Ishikawa (cell line): ENCODE measurements around the gene DGUOK.

Source experiments
- CEBPB ChIP-seq: IDR thresholded peaks from 2 replicates; pipeline ENCODE4 v1.6.1; 2012
- CREB1 ChIP-seq: IDR thresholded peaks from 2 replicates; pipeline ENCODE4 v1.6.1; 2012; ENCODE audit warnings: low read depth
- EGR1 ChIP-seq: IDR thresholded peaks from 2 replicates; pipeline ENCODE4 v1.6.1; 2012
- EP300 ChIP-seq: IDR thresholded peaks from 2 replicates; pipeline ENCODE4 v1.6.1; 2012; ENCODE audit warnings: borderline replicate concordance
- FOXM1 ChIP-seq: IDR thresholded peaks from 2 replicates; pipeline ENCODE4 v1.6.1; 2012; ENCODE audit warnings: low read depth, borderline replicate concordance
- NFIC ChIP-seq: IDR thresholded peaks from 2 replicates; pipeline ENCODE4 v1.6.1; 2012
- RAD21 ChIP-seq: IDR thresholded peaks from 2 replicates; pipeline ENCODE4 v1.6.1; 2012; ENCODE audit warnings: low read depth
- TAF1 ChIP-seq: IDR thresholded peaks from 2 replicates; pipeline ENCODE4 v1.6.1; 2012; ENCODE audit warnings: low read depth, mild to moderate bottlenecking
- TCF12 ChIP-seq: IDR thresholded peaks from 2 replicates; pipeline ENCODE4 v1.6.1; 2012; ENCODE audit warnings: low read depth
- TEAD4 ChIP-seq: IDR thresholded peaks from 2 replicates; pipeline ENCODE4 v1.6.1; 2012
- YY1 ChIP-seq: IDR thresholded peaks from 2 replicates; pipeline ENCODE4 v1.6.1; 2012; ENCODE audit warnings: low read depth
- ZBTB7A ChIP-seq: IDR thresholded peaks from 2 replicates; pipeline ENCODE4 v1.6.1; 2012; ENCODE audit warnings: low read depth
- TF ChIP-seq, protein P1 (sequence below): IDR thresholded peaks from 2 replicates; pipeline ENCODE4 v1.6.1; 2012
- TF ChIP-seq, protein P2 (sequence below): IDR thresholded peaks from 2 replicates; pipeline ENCODE4 v1.6.1; 2012; ENCODE audit warnings: low read depth, mild to moderate bottlenecking
- TF ChIP-seq, protein P3 (sequence below): IDR thresholded peaks from 2 replicates; pipeline ENCODE4 v1.6.1; 2012

DGUOK gene

GRCh38 chr2:74004212-74005182 is 77.8 kb downstream of the DGUOK start:
- TF ChIP-seq YY1: no peak
- no peak for TF ChIP-seq TCF12
- no peak for TF ChIP-seq ZBTB7A
- no peak for TF ChIP-seq TAF1
- no peak for TF ChIP-seq CREB1
- TF ChIP-seq, protein P1, sequence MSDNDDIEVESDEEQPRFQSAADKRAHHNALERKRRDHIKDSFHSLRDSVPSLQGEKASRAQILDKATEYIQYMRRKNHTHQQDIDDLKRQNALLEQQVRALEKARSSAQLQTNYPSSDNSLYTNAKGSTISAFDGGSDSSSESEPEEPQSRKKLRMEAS: no peak
- no peak for TF ChIP-seq FOXM1
- TF ChIP-seq TEAD4: no peak
- no peak for TF ChIP-seq NFIC
- TF ChIP-seq CEBPB: no peak
- no peak for TF ChIP-seq EGR1
- TF ChIP-seq, protein P2, sequence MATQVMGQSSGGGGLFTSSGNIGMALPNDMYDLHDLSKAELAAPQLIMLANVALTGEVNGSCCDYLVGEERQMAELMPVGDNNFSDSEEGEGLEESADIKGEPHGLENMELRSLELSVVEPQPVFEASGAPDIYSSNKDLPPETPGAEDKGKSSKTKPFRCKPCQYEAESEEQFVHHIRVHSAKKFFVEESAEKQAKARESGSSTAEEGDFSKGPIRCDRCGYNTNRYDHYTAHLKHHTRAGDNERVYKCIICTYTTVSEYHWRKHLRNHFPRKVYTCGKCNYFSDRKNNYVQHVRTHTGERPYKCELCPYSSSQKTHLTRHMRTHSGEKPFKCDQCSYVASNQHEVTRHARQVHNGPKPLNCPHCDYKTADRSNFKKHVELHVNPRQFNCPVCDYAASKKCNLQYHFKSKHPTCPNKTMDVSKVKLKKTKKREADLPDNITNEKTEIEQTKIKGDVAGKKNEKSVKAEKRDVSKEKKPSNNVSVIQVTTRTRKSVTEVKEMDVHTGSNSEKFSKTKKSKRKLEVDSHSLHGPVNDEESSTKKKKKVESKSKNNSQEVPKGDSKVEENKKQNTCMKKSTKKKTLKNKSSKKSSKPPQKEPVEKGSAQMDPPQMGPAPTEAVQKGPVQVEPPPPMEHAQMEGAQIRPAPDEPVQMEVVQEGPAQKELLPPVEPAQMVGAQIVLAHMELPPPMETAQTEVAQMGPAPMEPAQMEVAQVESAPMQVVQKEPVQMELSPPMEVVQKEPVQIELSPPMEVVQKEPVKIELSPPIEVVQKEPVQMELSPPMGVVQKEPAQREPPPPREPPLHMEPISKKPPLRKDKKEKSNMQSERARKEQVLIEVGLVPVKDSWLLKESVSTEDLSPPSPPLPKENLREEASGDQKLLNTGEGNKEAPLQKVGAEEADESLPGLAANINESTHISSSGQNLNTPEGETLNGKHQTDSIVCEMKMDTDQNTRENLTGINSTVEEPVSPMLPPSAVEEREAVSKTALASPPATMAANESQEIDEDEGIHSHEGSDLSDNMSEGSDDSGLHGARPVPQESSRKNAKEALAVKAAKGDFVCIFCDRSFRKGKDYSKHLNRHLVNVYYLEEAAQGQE: no peak

- TF ChIP-seq, protein P1: no peak
- TF ChIP-seq EGR1 (no peak), CREB1 (no peak), ZBTB7A (no peak), TAF1 (no peak), RAD21 (no peak)
Observed at GRCh38 chr2:74005786-74006185, 79.1 kb downstream of the DGUOK start.

GRCh38 chr2:74006459-74006858 is 79.8 kb downstream of the DGUOK start:
- TF ChIP-seq NFIC (no peak), TCF12 (no peak), CEBPB (no peak), TEAD4 (no peak), CREB1 (no peak), EGR1 (no peak), EP300 (no peak), TAF1 (no peak), ZBTB7A (no peak), RAD21 (no peak), YY1 (no peak), FOXM1 (no peak)
- TF ChIP-seq, protein P2: no peak
- TF ChIP-seq, protein P1: no peak
- TF ChIP-seq, protein P3, sequence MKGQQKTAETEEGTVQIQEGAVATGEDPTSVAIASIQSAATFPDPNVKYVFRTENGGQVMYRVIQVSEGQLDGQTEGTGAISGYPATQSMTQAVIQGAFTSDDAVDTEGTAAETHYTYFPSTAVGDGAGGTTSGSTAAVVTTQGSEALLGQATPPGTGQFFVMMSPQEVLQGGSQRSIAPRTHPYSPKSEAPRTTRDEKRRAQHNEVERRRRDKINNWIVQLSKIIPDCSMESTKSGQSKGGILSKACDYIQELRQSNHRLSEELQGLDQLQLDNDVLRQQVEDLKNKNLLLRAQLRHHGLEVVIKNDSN: no peak

- TF ChIP-seq, protein P2: no peak
- TF ChIP-seq EP300 (no peak), NFIC (no peak), TEAD4 (no peak), EGR1 (no peak), TAF1 (no peak), FOXM1 (no peak), CEBPB (no peak), RAD21 (no peak), ZBTB7A (no peak), TCF12 (no peak), CREB1 (no peak), YY1 (no peak)
- TF ChIP-seq, protein P3: no peak
- TF ChIP-seq, protein P1: no peak
Observed at GRCh38 chr2:74007121-74007520, 80.4 kb downstream of the DGUOK start.
